Measurements from ENCODE around the gene MT1H. TPM values are rescaled to one million over a fixed set of nuclear protein-coding genes. Genes with fewer than 3 reads are reported as not detected.

Gene MT1H
- total and polyA plus RNA-seq, 2 of the 13 experiments (the other 11 are each of a cell fraction or from before 2014, with no cell fraction given): 0.60 TPM; not detected in 1

GRCh38 chr16:56657555-56658326 is 11.9 kb upstream of the MT1H start, which contains the start of gene MT1F (continued):
- TF ChIP-seq CBX5 (CRISPR knock-in tag; IDR thresholded peaks at IDR 0.05; ENCODE audit: borderline replicate concordance): no peak
- TF ChIP-seq TARDBP (CRISPR knock-in tag; IDR thresholded peaks at IDR 0.05): peak; percentile 51; the same call in 1 of the 2 replicates
- TF ChIP-seq ZFP37 (CRISPR knock-in tag; IDR thresholded peaks at IDR 0.05; ENCODE audit: borderline replicate concordance): 0 out of 2 replicates have a peak, but pooled peaks have one; percentile 63
- TF ChIP-seq ZNF776 (CRISPR knock-in tag; IDR thresholded peaks at IDR 0.05): peak; percentile 69; the same call in 1 of the 2 replicates
- TF ChIP-seq STAG1 (CRISPR knock-in tag; IDR thresholded peaks at IDR 0.05): no peak; the same call in 1 of the 2 replicates
- TF ChIP-seq, protein P1, sequence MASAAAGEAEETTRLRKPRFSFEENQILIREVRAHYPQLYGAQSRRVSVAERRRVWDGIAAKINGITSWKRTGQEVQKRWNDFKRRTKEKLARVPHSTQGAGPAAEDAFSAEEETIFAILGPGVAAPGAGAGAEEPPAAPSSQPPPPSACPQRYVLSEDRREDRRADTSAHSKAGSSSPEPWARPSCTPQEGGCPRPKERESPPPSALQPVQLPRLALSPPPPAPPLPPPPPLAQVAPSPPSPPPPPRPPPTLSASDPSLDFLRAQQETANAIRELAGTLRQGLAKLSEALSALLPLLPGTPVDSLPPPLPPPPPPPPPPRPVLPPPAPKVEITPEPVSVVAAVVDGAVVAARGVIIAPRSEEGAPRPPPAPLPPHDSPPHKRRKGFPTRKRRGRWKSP (CRISPR knock-in tag; IDR thresholded peaks at IDR 0.05): peak; percentile 91
- no peak for TF ChIP-seq GABPA (IDR thresholded peaks at IDR 0.05; ENCODE audit: low read depth, low read length)
- TF ChIP-seq GABPA (CRISPR knock-in tag; IDR thresholded peaks at IDR 0.05; ENCODE audit: low read depth): 0 out of 2 replicates have a peak, but pooled peaks have one; percentile 36
- TF ChIP-seq ZNF414 (CRISPR knock-in tag; IDR thresholded peaks at IDR 0.05): peak; percentile 33; the same call in 1 of the 2 replicates
- TF ChIP-seq ZNF350 (CRISPR knock-in tag; IDR thresholded peaks at IDR 0.05; ENCODE audit: borderline replicate concordance, low read depth): no peak
- TF ChIP-seq ZIK1 (CRISPR knock-in tag; IDR thresholded peaks at IDR 0.05; ENCODE audit: borderline replicate concordance, low read depth): no peak
- no peak; the same call in 1 of the 2 replicates for TF ChIP-seq TCF7 (IDR thresholded peaks at IDR 0.05; ENCODE audit: low read depth)

Measured in HepG2 (cell line).